ENCODE results near the gene NMNAT3.

- TF ChIP-seq, protein P1, sequence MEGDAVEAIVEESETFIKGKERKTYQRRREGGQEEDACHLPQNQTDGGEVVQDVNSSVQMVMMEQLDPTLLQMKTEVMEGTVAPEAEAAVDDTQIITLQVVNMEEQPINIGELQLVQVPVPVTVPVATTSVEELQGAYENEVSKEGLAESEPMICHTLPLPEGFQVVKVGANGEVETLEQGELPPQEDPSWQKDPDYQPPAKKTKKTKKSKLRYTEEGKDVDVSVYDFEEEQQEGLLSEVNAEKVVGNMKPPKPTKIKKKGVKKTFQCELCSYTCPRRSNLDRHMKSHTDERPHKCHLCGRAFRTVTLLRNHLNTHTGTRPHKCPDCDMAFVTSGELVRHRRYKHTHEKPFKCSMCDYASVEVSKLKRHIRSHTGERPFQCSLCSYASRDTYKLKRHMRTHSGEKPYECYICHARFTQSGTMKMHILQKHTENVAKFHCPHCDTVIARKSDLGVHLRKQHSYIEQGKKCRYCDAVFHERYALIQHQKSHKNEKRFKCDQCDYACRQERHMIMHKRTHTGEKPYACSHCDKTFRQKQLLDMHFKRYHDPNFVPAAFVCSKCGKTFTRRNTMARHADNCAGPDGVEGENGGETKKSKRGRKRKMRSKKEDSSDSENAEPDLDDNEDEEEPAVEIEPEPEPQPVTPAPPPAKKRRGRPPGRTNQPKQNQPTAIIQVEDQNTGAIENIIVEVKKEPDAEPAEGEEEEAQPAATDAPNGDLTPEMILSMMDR (IDR thresholded peaks at IDR 0.05; ENCODE audit: low read depth, low read length) = no peak
- TF ChIP-seq EZH2phosphoT487 (IDR thresholded peaks at IDR 0.05; ENCODE audit: low read depth) = no peak
Observed at GRCh38 chr3:139514741-139515140, 163.0 kb downstream of the NMNAT3 start.

Measured in OCI-LY3 (cell line).